ENCODE measurements around the gene SULT2B1.
A peak's percentile ranks its signal among the peaks of the same experiment; 100 is the strongest.

Gene SULT2B1

DNA sequence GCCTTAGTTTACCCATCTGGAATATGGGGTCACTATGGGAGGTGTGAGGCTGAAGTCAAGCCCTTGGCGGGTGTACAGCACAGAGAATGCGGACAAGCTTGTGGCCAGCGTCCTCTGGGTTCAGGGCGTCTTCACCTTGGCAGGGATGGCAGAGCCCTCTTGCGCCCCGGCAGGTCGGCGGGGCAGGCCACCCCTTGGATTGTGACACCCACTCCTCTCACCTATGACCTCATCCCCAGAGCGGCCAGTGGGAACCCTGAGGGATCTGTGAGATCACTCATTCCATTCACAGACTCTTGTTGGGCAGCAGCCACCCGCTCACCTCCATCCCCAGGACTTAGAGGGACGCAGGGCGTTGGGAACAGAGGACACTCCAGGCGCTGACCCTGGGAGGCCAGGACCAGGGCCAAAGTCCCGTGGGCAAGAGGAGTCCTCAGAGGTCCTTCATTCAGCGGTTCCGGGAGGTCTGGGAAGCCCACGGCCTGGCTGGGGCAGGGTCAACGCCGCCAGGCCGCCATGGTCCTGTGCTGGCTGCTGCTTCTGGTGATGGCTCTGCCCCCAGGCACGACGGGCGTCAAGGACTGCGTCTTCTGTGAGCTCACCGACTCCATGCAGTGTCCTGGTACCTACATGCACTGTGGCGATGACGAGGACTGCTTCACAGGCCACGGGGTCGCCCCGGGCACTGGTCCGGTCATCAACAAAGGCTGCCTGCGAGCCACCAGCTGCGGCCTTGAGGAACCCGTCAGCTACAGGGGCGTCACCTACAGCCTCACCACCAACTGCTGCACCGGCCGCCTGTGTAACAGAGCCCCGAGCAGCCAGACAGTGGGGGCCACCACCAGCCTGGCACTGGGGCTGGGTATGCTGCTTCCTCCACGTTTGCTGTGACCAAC, 54.7 kb downstream of the SULT2B1 start, which contains the start of gene SPACA4:
TSS of gene SPACA4 (plus strand) at position 280 of the 896 bp plus-strand sequence. CDS start at position 517, 237 bp downstream.
- no peak for DNase-seq

DNA sequence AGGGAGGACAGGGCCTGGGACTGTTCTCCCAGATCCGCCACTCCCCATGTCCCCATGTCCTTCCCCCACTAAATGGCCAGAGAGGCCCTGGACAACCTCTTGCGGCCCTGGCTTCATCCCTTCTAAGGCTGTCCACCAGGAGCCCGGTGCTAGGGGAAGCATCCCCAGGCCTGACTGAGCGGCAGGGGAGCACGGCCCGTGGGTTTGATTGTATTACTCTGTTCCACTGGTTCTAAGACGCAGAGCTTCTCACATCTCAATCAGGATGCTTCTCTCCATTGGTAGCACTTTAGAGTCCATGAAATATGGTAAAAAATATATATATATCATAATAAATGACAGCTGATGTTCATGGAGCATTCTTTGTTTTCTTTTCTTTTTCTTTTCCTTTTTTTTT, 55.4 kb downstream of the SULT2B1 start:
- no peak for DNase-seq

DNA sequence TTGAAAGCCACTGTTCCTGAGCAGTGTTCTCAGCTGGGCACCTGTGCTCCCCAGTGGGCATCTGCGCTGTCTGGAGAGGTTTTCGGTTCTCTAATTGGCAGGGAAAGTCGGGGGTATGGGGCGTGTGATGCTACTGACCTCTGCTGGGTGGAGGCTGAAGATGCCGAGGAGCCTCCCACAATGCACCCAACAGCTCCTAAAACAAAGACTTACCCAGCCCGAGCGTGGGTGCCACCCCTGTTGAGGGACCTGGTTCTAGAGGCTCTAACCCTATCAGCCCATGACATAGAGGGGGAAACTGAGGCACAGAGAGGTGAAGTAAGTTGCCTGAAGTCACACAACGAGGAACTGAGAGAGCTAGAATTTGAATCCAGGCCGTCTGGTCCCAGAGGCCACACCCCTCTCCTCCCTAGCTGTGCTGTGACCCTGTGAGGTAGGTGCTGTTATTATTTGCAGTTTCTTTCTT, 56.9 kb downstream of the SULT2B1 start:
- peak; percentile 50 for DNase-seq

DNA sequence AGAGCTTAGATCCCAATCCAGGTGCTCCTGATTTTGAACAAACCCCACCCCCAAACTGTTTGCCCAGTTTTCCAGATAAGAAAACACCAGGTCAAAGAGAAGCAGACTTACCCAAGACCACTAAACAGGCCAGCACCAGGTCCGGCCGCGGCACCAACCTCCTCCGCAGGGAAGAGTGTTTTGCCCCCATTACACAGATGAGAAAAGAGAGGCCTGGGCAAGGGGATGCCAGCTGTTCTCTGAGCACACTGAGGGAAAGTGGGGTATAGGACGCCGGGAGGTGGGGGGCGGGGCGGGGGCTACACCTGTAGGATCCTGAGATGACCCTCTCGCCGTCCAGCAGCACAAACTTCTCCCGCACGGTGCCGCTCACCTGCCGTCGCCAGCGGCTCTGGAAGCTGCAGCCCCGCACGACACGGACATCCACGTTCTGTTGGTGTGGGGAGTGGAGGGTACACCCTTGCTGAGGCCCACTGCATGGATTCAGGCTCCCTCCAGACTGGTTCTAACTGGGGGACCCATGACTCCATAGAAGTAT, 57.7 kb downstream of the SULT2B1 start:
- DNase-seq, result no peak

DNA sequence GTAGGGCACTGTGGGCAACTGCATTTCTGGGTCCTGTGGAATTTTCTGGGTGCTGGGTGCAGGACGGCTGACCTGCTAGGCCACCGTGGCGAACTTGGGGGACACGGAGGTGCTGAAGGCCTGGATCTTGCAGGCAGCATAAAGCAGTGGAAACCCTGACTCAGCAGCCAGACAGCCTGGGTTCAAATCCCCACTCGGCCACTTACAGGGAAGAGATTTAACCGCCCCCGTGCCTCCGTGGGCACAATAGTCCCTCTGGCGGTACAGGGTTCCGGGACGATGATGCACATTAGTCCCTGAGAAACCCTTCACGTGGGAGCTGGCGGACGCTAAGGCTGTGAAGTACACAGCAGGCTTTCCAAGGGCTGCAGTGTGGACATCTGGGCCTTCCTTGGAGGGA, 59.9 kb downstream of the SULT2B1 start:
- DNase-seq, result no peak

DNA sequence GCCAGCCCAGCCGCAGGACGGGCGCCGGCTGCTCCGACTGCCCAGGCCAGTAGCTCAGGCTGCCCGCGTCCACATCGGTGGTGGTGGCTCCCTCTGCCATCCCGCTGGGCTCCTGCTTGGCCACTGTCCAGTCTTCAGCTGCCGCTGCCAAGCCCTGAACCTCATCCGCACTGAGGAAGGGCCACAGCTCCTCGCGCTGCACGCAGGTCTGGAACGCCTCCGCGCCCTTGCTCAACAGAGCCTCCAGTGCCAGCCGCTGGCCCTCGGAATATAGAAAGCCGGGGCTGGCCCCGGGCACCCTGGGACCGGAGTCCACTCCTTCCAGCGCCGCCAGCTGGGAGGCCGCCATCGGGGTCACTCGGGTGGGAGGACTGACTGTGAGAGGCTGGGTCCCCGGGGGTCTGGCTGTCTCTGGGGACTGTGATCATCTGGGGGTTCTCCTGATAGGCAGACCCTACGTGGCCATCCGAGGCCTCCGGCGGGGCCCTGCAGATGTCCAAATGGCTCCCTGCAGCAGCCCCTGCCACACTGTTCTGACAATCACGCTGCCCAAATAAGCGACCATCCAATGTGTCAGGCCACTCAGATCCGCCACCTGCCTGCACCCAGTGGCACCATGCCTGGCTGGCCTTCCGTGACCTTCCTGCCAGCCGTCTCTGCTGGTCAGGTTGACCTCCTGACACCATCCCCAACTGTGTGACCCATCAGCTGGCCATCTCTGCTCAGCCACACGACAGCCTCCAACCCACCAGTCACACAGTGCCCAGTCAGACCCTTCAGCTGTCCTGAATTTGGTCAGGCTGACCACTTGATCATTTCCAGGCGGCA, 61.3 kb downstream of the SULT2B1 start:
- no peak for DNase-seq

DNA sequence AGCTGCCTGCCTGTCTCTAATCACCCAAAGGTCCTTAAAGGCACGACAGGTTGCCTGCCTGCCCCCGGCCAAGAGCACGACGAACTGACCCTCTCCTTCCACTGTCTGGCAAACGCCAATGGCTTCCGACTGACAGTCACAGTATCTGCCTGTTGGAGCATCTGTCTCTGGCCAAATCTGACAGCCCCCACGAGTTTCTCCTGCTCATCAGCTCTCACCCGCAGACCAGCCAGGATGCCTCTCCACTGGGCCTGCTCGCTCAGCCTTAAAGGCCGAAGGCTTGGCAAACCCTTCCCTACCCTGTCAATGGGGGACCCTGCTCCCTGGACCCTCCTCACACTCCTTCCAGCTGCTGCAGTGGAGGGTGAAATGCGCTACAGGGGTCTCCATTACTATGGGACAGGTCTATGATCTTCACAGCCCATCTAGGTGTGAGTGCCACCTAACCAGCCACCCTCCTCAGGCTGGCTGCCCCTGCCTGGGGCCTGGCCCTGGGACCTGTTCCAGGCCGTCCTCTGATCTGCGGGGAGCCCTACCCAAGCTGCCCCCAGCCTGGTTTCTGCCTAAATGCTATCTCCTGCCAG, 62.0 kb downstream of the SULT2B1 start:
- no peak for DNase-seq

DNA sequence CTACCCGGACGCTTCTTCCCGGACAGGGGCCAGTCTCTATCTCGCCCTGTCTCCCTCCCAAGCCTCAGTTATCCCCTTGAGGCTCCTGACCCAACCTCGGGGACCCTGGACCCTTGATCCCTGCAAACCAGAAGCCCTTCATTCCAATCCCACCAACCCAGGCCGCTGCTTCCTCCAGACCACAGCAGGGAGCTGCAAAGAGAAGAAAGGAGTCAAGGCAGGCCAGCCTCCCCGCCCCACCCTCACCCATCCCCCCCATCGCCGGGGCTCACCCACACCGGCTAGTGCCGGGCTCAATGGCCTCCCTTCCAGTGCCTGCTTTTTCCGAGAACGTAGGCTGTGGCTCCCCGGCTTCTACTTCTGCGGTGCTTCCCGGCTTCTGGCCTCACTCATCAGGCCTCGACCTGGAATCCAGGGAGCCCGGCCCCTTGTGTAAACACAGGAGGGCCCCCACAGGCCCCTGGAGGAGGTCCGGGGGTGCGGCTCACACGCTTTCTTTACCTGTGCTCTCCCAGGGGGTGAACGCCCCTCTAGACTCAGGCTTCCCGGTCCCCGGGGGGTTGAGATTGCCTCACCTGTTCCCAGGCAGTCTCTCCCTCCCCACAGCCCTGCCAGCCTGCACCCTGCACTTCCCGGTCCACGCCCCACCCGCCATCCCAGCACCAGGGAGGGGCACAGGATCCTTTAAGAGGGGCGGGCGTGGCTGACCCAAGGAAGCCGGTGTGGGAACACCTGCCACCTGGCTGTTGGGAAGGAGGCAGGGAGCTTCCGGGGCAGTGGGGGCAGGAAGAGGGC, 62.7 kb downstream of the SULT2B1 start, which contains the start of gene FAM83E:
TSS of gene FAM83E (minus strand) at position 641 of the 795 bp plus-strand sequence. CDS start 1,704 bp downstream, outside the sequence.
- DNase-seq, result no peak

DNA sequence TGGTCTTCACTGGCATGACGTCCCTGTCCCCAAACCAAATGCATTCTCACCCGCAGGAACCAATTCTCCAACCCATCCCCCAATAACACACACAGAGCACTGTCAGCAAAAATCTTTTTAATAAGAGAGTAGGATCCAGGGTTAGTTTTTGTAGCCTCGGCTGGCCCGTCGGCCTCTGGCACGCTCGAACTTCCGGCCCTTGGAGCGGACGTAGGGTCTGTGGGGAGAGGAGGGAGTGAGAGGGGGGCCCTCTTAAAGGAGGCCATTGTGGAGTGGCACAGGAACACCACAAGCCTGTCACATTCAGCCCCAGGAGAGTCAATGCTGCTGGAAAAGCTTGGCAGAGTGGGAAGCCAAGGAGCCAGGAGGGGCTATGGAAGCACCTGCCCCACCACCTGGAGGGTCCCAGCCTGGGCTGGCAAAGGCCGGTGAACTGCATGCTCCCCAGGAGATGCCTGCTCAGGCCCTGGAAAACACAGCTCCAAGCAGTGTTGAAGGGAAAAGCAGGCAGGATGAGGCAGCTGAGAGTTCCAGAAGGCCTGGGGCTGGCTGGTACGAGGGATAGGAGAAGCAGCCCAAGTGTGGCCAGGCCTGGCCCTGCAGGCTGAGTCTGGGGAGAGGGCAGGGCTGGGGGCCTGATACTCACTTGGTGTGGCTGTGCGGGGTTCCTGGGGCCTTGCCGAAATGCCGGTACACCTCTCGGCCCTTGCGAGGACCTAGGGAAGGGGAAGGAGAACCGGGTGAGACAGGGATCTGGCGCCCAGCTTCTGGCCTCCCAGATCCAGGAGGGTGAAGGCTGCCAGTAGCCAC, 63.5 kb downstream of the SULT2B1 start:
- no peak for DNase-seq

DNA sequence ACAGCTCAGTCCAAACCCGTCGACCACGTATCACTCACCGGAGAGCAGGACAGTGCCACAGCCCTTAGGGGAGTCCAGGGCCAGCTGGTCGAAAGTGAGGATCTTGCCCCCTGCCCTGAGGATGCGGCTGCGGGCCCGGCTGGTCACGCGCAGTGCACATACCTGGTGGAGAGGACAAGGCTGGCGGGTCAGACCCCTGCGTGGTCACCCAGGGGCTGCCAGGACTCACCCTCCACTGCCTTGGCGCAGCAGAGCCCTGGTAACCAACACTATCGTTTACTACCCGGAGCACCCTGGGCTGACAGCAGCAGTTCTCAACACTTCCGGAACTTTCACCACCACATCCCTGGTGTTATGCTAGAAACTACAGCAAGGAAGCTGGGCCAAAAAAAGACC, 64.1 kb downstream of the SULT2B1 start:
- no peak for DNase-seq

DNA sequence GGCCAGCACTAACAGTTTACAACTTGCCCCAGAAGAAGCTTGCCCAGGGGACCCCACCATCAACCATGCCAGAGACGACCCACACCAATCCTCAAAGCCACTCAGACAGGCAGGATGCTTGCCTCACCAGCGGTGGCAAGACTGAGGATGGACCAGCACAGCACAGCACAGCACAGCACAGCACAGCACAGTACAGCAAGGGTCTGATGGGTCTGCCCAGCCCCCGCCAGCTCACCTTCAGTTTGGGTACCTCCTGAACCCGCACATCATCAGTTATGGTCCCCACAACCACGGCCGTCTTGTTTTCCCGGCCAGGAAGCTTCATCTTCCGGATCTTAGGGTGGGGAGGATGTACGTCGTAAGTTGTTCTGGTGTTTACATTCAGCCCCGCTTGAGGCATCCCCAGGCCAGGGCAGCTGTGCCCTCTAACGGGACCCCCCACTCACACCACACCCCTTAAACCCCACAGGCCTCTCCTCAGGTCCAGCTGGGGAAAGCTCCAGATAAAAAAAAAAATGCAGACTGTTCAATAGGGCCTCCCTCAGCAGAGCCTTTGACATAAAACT, 64.6 kb downstream of the SULT2B1 start:
- DNase-seq, result no peak

DNA sequence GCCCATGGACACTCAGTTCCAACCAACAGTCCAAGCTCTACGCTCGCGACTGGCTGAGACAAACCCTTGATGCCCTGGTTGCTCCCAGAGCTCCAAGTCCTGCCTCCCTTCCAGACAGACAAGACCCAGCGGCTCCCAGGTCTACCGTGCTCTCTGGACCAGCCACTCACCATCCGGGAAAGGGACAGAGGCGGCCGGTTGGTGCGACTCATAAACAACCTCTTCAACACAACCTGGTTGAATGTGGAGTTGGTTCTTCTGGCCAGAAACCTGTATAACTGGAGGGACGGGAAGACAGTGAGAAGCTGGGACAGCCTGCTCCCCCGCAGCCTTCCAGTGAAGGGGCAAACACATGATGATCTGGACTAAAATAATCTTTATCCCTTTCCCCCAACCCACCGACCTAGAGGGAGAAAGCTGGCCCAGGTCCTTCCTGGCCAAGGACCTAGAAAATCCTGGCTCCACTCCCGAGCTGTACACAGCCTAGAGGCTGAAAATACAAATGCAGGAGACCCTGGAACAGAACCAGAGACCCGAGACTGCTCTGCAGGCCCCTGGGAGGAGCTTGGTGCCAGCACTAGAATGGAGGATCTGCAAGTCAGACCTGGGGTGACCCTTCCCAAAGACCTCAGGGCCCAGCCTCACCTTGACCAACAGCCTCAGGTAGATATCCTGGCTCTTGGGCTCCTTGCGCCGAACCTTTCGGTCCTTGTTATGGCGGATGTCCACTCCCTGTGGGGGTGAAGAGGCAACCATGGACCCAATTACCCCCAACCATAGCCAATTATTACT, 65.4 kb downstream of the SULT2B1 start:
- DNase-seq, result no peak

DNA sequence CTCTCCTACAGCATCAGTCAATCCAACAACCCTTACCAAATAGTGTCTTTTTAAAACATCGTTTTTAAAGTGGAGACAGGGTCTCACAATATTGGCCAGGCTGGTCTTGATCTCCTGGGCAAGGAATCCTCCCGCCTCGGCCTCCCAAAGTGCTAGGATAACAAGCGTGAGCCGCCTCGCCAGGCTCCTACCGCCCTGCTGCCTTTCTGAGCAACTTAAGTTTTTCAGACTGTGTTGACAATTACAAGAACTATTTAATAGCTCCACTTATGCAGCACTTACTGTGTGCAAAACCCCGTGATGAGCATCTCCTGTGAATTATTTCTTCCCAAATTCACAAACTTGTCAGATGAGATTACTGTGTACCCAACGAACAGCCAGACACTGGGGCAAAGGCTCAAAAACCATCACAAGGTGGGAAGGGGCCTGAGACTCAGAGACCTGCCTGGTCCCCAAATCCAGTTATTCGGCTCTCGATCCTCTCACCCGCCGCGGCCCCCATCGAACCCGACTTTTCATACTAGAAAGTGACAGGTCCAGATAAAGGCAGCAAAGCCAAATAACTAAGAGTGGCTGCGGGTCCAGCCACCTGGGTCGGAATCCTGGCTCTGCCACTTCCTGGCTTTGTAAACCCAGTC, 66.4 kb downstream of the SULT2B1 start:
- DNase-seq, result no peak

DNA sequence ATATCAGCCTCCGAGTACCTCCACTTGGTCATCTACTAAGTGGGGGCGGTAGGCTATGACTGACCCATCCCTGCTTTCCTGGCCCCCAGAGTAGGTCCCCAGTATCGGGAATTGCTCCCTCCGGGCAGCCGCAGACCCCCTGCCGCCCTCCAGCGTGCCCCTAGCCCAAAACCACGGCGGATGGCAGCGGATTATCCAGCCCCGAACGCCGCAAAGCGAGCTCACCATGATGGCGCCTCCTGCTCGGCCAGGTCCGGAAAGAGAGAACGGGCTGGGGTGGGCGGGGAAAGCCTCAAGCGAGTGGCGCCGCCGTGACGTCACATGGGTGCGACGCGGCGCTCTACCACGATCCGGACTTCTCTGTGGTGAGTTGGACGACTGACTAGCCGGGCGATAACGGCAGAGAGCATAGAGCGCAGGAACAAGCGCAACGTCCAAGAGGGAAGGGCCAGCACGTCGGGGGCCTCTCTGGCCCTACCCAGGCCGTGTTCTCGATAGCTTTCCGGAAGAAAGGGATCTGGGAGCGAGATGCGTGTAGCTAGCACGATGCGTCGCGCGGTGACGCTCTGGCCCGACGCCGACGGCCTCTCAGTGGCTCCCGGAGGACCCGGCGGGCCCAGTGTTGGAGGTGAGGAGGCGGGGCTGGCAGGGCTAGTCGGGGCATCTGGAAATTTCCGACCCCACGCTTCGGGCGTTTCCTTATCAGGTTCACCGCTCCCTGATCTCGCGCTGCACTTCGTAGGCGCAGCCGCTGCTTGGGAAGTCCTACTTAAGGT, 67.1 kb downstream of the SULT2B1 start, which contains the start of the genes RPL18 and SPHK2:
TSS of gene RPL18 (minus strand) at position 263 of the 776 bp plus-strand sequence. CDS start at position 228, 35 bp downstream.
TSS of gene SPHK2 (plus strand) at position 591 of the 776 bp plus-strand sequence. CDS start 1,009 bp downstream, outside the sequence.
- DNase-seq, result peak; percentile 94

DNA sequence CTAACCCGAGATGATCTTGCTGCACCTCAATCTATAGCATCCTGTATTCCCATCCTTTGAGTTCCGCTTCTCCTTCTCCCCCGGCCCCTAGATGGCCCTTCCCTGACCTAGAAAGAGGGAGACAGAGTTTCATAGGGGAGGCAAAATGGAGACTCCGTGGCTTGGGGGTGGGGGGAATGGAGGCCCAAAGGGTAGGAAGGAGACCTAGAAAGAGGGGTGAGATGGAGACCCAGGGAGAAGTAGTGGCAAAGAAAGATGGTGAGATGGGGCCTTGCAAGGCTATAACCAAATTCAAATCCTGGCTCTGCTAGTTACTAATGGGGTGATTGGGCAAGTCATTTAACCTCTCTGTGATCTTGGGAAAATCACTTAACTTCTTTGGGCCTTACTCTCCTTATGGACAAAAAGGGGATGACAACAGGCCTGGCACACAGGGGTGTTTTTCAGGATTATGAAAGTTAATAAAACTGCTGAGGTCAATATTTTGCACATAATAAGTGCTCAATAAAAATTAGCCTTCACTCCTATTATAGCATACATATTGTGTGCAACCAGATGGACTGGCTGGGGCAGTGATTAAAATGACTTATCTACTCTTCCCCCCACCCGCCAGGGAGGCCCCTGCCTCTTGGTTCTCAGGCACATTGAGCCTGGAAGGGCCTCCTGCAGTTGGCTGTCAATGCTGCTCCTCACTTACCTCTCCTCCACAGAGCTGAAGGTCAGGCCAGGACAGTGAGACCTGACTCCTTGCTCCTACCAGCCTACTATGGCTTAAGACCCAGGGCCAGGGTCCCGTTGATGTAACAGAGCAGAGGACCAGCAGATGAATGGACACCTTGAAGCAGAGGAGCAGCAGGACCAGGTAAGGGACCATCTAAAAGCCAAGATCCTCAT, 68.0 kb downstream of the SULT2B1 start:
- no peak for DNase-seq

DNA sequence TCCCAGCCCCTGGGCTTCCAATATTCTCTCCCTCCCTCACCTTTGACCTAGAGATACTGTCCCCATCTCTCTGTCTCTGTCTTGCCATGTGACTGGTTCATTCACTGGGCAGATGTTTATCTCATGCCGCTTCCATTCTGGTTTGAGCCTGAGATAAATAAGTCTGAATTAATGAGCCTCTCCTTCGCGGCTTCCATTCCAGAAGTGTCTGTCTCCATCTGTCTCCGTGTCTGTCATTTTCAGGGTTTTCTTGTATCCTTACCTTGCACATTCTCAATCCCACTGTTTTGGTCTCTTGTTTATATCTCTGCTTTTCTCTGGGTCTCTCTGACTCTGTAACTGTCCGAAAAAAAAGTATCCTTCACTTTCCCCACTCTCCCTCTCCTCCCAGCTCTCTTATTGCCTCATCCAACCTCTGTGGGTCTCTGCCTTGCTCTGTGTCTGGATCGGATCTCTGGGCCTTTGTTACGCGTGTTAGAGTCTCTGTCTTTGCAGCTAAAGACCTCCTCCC, 71.6 kb downstream of the SULT2B1 start:
- DNase-seq, result no peak

DNA sequence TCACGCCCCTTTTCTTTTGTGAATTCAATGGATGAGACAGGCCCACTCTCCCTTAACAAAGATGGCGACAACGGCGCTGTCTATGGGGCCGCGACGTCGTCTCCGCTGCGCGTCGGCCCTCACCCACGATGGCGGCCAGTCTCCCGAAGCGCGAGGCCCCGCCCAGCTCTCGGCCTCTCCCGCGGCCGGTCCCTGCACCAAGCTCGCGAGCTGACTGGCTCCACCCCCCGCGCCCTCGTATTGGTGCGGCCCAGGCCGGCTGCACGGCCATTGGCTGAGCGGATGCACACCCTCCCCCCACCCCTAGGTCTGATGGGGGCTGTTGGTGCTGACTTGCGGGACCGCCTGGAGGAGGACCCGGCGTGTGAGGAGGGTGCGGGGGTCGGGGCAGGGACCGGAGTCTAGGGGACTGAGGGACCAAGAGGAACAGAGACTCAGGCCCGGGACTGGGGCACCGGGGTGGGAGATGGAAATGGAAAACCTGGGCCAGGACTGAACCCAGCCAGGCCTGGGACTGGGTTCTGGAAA, 72.2 kb downstream of the SULT2B1 start:
- peak; percentile 99 for DNase-seq
